HG02840 (cell line): Measurements from ENCODE around the gene HID1.

Experiments
- ATAC-seq: cut with Tn5 transposase; IDR thresholded peaks from one replicate; pipeline ENCODE4 v1.9.1; 2021; ENCODE audit warnings: mild to moderate bottlenecking, moderate library complexity, moderate number of reproducible peaks; ENCODE audit not compliant: unreplicated experiment, low FRiP score

The HID1 gene

GRCh38 chr17:74951680-74952421 is 20.7 kb downstream of the HID1 start:
- no peak for ATAC-seq

- ATAC-seq: no peak
Observed at GRCh38 chr17:74951065-74951464, 21.5 kb downstream of the HID1 start.

- ATAC-seq: no peak
Observed at GRCh38 chr17:74950207-74950606, 22.4 kb downstream of the HID1 start.

- ATAC-seq: no peak
Observed at GRCh38 chr17:74949455-74950115, 23.0 kb downstream of the HID1 start.

GRCh38 chr17:74947041-74947754 is 25.4 kb downstream of the HID1 start:
- ATAC-seq: no peak

- ATAC-seq: no peak
Observed at GRCh38 chr17:74946641-74947040, 25.9 kb downstream of the HID1 start.

- ATAC-seq: no peak
Observed at GRCh38 chr17:74945543-74945942, 27.0 kb downstream of the HID1 start.

GRCh38 chr17:74943808-74944522 is 28.6 kb downstream of the HID1 start:
- ATAC-seq: no peak

GRCh38 chr17:74941128-74941725 is 31.3 kb downstream of the HID1 start:
- no peak for ATAC-seq

- ATAC-seq: no peak
Observed at GRCh38 chr17:74939534-74939933, 33.0 kb downstream of the HID1 start.

GRCh38 chr17:74938194-74938950 is 34.2 kb downstream of the HID1 start:
- ATAC-seq: no peak

- no peak for ATAC-seq
Observed at GRCh38 chr17:74937064-74938051, 35.2 kb downstream of the HID1 start.

- ATAC-seq: no peak
Observed at GRCh38 chr17:74936470-74936799, 36.1 kb downstream of the HID1 start.

- no peak for ATAC-seq
Observed at GRCh38 chr17:74935585-74936469, 36.7 kb downstream of the HID1 start, which contains the start of gene OTOP3. OTOP3 (plus strand) TSS chr17:74935898; CDS start chr17:74935922, 24 bp downstream.

GRCh38 chr17:74935048-74935447 is 37.5 kb downstream of the HID1 start:
- ATAC-seq: no peak

GRCh38 chr17:74930535-74931036 is 42.0 kb downstream of the HID1 start:
- ATAC-seq: no peak

- ATAC-seq: no peak
Observed at GRCh38 chr17:74928786-74929185, 43.8 kb downstream of the HID1 start.
